HepG2 (cell line): ENCODE data around the gene MAPK4. TPM values are rescaled to one million over a fixed set of nuclear protein-coding genes. Genes with fewer than 3 reads are reported as not detected.
"Not testable (repeated sequence)": the region's sequence is repeated elsewhere in the genome, so short reads cannot be mapped to it uniquely, and the experiment has no call there.

ENCODE experiments used
- ATAC-seq: fragments of 200-7000 bp; cut with Tn5 transposase; 3 replicates; pipeline ENCODE4 v1.9.1; 2020; ENCODE audit warnings: mild to moderate bottlenecking, moderate library complexity
- BruUV-seq: library from RNA; stranded (reverse); fragments of 400-500 nt; replicated peaks from 2 replicates; lab custom pipeline; 2021; lab: Mats Ljungman, UMichigan
- CTCF ChIA-PET: fragments of 300-600 bp; formaldehyde crosslinking; extraction: SDS; loops from one replicate; lab custom pipeline; 2021; ENCODE audit warnings: low total read pairs, inconsistent platforms, low intra/inter-chr PET ratio; lab: Yijun Ruan, JAX
- POLR2A ChIA-PET: fragments of 350-600 bp; sonication (Branson Sonifier 250); formaldehyde crosslinking; loops from one replicate; lab custom pipeline; 2020; ENCODE audit warnings: antibody characterized with exemption, inconsistent platforms; lab: Yijun Ruan, JAX
- DNase-seq: peaks from one replicate; pipeline ENCODE4 v3.0.0-alpha.2; 2015; ENCODE audit warnings: low spot score
- FAIRE-seq: peaks from 3 replicates; lab custom pipeline; 2011; peaks lifted over from hg19 to GRCh38; lab: Jason Lieb, UNC
- H2AFZ ChIP-seq: one replicate; pipeline ENCODE4 v1.6.1; 2011; ENCODE audit warnings: low read length, inconsistent platforms
- H3K27ac ChIP-seq: fragments of 300-600 bp; 3 replicates; pipeline ENCODE4 v1.8.0; 2011; ENCODE audit warnings: mixed run types, mild to moderate bottlenecking, mixed read lengths, low read length, inconsistent platforms; ENCODE audit not compliant: insufficient read depth; ENCODE audit errors: extremely low read length
- H3K27me3 ChIP-seq, 2 experiments: fragments of 200-600 bp in 1 of 2; 2 replicates in 1 of 2; 3 replicates in 1 of 2; pipeline versions ENCODE4 v1.6.0 to v1.8.0; 2011; ENCODE audit warnings: low read length in 2 of 2, mild to moderate bottlenecking in 2 of 2, moderate library complexity in 2 of 2, inconsistent platforms in 1 of 2; ENCODE audit not compliant: insufficient read depth in 2 of 2, control insufficient read depth in 1 of 2
- H3K36me3 ChIP-seq, 2 experiments: fragments of 200-600 bp in 1 of 2; replicated peaks in 1 of 2; 2 replicates in 1 of 2; 3 replicates in 1 of 2; pipeline versions ENCODE4 v1.5.1 to v1.8.0; 2011; ENCODE audit warnings: low read length in 2 of 2, inconsistent platforms in 1 of 2; ENCODE audit not compliant: insufficient read depth in 2 of 2, control insufficient read depth in 1 of 2
- H3K4me1 ChIP-seq: 2 replicates; pipeline ENCODE4 v1.5.1; 2012; ENCODE audit warnings: low read length, inconsistent platforms; ENCODE audit not compliant: insufficient read depth
- H3K4me2 ChIP-seq: 2 replicates; pipeline ENCODE4 v1.6.0; 2011; ENCODE audit warnings: low read depth, low read length, inconsistent platforms
- H3K4me3 ChIP-seq, 3 experiments: fragments of 200-600 bp in 1 of 3; sonication (generic), shearing (Covaris generic) in 1 of 3; replicated peaks in 1 of 3; 2 replicates each; pipeline ENCODE4 v1.5.1; 2011 to 2016; ENCODE audit warnings: low read length in 3 of 3, inconsistent platforms in 2 of 3, low read depth in 2 of 3, mild to moderate bottlenecking in 2 of 3, control low read depth in 1 of 3, mixed read lengths in 1 of 3; ENCODE audit not compliant: insufficient read depth in 1 of 3
- H3K79me2 ChIP-seq: one replicate; pipeline ENCODE4 v1.6.1; 2011; ENCODE audit warnings: low read length, inconsistent platforms; ENCODE audit not compliant: insufficient read depth
- H3K9ac ChIP-seq: 2 replicates; pipeline ENCODE4 v1.6.0; 2011; ENCODE audit warnings: mild to moderate bottlenecking, low read depth, low read length, inconsistent platforms; ENCODE audit not compliant: insufficient read depth
- H3K9me3 ChIP-seq: 2 replicates; pipeline ENCODE4 v1.5.1; 2012; ENCODE audit warnings: mild to moderate bottlenecking, low read length
- H4K20me1 ChIP-seq: 2 replicates; pipeline ENCODE4 v1.6.0; 2011; ENCODE audit warnings: inconsistent platforms, mild to moderate bottlenecking, low read length, moderate library complexity; ENCODE audit not compliant: insufficient read depth
- HDAC2 ChIP-seq: sonication (generic); formaldehyde crosslinking; IDR thresholded peaks from 2 replicates; pipeline ENCODE4 v1.4.0; 2020; ENCODE audit warnings: missing genetic modification reagents
- KLF11 ChIP-seq: IDR thresholded peaks from 2 replicates; pipeline ENCODE4 v1.6.1; 2016; ENCODE audit warnings: missing compliant biosample characterization
- POGZ ChIP-seq: sonication (generic); formaldehyde crosslinking; IDR thresholded peaks from 2 replicates; pipeline ENCODE4 v1.4.0; 2020; ENCODE audit warnings: mild to moderate bottlenecking, missing genetic modification reagents
- UBTF ChIP-seq: sonication (generic); formaldehyde crosslinking; IDR thresholded peaks from 2 replicates; pipeline ENCODE4 v1.4.0; 2020; ENCODE audit warnings: mild to moderate bottlenecking, missing genetic modification reagents
- ZNF142 ChIP-seq: sonication (generic); formaldehyde crosslinking; IDR thresholded peaks from 2 replicates; pipeline ENCODE4 v1.4.0; 2020; ENCODE audit warnings: missing genetic modification reagents
- ZNF230 ChIP-seq: sonication (generic); formaldehyde crosslinking; IDR thresholded peaks from 2 replicates; pipeline ENCODE4 v1.4.0; 2020; ENCODE audit warnings: mild to moderate bottlenecking, missing genetic modification reagents
- ZNF235 ChIP-seq: sonication (generic); formaldehyde crosslinking; IDR thresholded peaks from 2 replicates; pipeline ENCODE4 v1.8.1; 2023; ENCODE audit warnings: mild to moderate bottlenecking, missing genetic modification reagents, borderline replicate concordance
- ZNF546 ChIP-seq: sonication (generic); formaldehyde crosslinking; conservative IDR thresholded peaks from 2 replicates; pipeline ENCODE4 v1.8.1; 2023; ENCODE audit warnings: mild to moderate bottlenecking, missing genetic modification reagents
- ZSCAN25 ChIP-seq: sonication (generic); formaldehyde crosslinking; IDR thresholded peaks from 2 replicates; pipeline ENCODE4 v1.8.0; 2022; ENCODE audit warnings: mild to moderate bottlenecking, missing genetic modification reagents
- ZSCAN29 ChIP-seq: sonication (generic); formaldehyde crosslinking; conservative IDR thresholded peaks from 2 replicates; pipeline ENCODE4 v1.4.0; 2020; ENCODE audit warnings: mild to moderate bottlenecking, missing genetic modification reagents
- WGBS: methylation state at CpG from one replicate; pipeline ENCODE4 v1.1.6; 2017; ENCODE audit warnings: low lambda C conversion rate; 5-methylcytosine and 5-hydroxymethylcytosine counted together
- in situ Hi-C: cut with HindIII; loops from 2 replicates; pipeline ENCODE4 v1.10.0; 2017; ENCODE audit warnings: low pct_unique_long_range_greater_than_20kb; ENCODE audit not compliant: extremely low pct_ligation_motif_present
- intact Hi-C: fragments of 100-400 bp; cut with micrococcal nuclease; formaldehyde crosslinking; loops from one replicate; pipeline ENCODE4 v1.10.0; 2022; ENCODE audit not compliant: unreplicated experiment
- polyA plus RNA-seq, 8 experiments: library from polyadenylated mRNA; depleted of rRNA in 3 of 8; stranded (reverse) in 7 of 8; unstranded in 1 of 8; fragments of >200 nt; fragmentation: Illumina TruSeq in 4 of 8; extraction: Trizol in 4 of 8; gene quantifications; 2 replicates each; pipeline versions ENCODE4 v1.2.1 to v1.2.3, GENCODE V29; 2011 to 2016; ENCODE audit warnings: low read depth in 4 of 8, missing spikeins in 1 of 8, mixed read lengths in 1 of 8; ENCODE audit not compliant: insufficient read depth in 1 of 8
- total RNA-seq, 5 experiments: library from RNA; depleted of rRNA; stranded (reverse); fragments of >200 nt; fragmentation: Illumina TruSeq; extraction: Trizol; gene quantifications; 2 replicates each; pipeline ENCODE4 v1.2.3, GENCODE V29; 2016; ENCODE audit warnings: low read depth in 1 of 5
- TF ChIP-seq, protein P1 (sequence below): sonication (generic); formaldehyde crosslinking; IDR thresholded peaks from 2 replicates; pipeline ENCODE4 v1.4.0; 2020; ENCODE audit warnings: mild to moderate bottlenecking, missing genetic modification reagents

Gene MAPK4
- total and polyA plus RNA-seq, 2 of the 13 experiments (the other 11 are each of a cell fraction or from before 2014, with no cell fraction given): not detected

DNA sequence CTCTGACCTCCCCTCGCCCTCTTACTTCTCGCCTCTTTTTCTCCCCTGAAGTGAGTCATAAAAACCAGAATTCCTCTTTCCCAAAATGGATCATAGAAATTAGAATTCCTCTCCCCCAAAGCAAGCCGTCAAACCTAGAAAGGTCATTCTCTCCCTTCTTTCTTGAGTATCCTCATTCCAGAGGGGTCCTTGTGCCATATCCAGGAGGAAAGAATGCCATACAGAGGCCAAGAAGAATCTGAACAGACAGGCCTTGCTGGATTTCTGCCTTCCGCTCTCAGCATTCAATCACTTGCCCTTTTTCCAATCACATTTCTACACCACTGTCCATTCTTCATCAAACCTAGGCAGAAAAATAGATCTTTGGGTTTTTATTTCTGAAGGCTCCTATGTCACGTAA is 31.1 kb upstream of the MAPK4 start:
- no peak overlapping the region for H3K4me3 ChIP-seq
- no peaks in the 10 kb centered on the region for H3K27me3 ChIP-seq
- CTCF ChIA-PET: no interaction called here
- no peaks in the 10 kb centered on the region for H3K4me1 ChIP-seq
- ATAC-seq (no peak), FAIRE-seq (no peak), DNase-seq (no peak)
- H3K9me3 ChIP-seq: peaks cover 13% of the 10 kb centered on the region
- H3K79me2 ChIP-seq: no peaks in the 10 kb centered on the region
- no peaks in the 10 kb centered on the region for H4K20me1 ChIP-seq
- in situ Hi-C loops (no loop called here), intact Hi-C loops (no loop called here)
- no peak overlapping the region for H3K27ac ChIP-seq
- no peaks in the 10 kb centered on the region for H3K36me3 ChIP-seq
- TF ChIP-seq HDAC2 (CRISPR knock-in tag): no peak
- TF ChIP-seq ZNF235 (CRISPR knock-in tag): no peak
- TF ChIP-seq ZSCAN29: no peak
- TF ChIP-seq ZNF230 (CRISPR knock-in tag): no peak
- TF ChIP-seq KLF11 (CRISPR knock-in tag): no peak
- TF ChIP-seq ZNF546: no peak
- no peak for TF ChIP-seq UBTF (CRISPR knock-in tag)
- no peak for TF ChIP-seq ZNF142 (CRISPR knock-in tag)
- TF ChIP-seq POGZ (CRISPR knock-in tag): no peak
- no peak for TF ChIP-seq ZSCAN25
- TF ChIP-seq, protein P1, sequence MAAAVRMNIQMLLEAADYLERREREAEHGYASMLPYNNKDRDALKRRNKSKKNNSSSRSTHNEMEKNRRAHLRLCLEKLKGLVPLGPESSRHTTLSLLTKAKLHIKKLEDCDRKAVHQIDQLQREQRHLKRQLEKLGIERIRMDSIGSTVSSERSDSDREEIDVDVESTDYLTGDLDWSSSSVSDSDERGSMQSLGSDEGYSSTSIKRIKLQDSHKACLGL (CRISPR knock-in tag): no peak
- POLR2A ChIA-PET: no interaction called here
- H3K9ac ChIP-seq: no peak overlapping the region
- 69% methylated on average over 5 of the region's 5 CpGs for WGBS
- H2AFZ ChIP-seq: no peak overlapping the region
- H3K4me2 ChIP-seq: no peak overlapping the region
- no TSS peak for BruUV-seq

- H3K4me1 ChIP-seq, DNase-seq, H3K27me3 ChIP-seq, H3K36me3 ChIP-seq, H3K9ac ChIP-seq, CTCF ChIA-PET, intact Hi-C loops, H3K27ac ChIP-seq, H3K79me2 ChIP-seq, in situ Hi-C loops, H3K4me3 ChIP-seq, FAIRE-seq, POLR2A ChIA-PET, H4K20me1 ChIP-seq, ATAC-seq, H2AFZ ChIP-seq, BruUV-seq, H3K4me2 ChIP-seq: not testable (repeated sequence)
- WGBS: 0% methylated on average over 2 of the region's 2 CpGs
- peaks cover 16% of the 10 kb centered on the region for H3K9me3 ChIP-seq
Measured at GRCh38 chr18:50533822-50534221, 26.1 kb upstream of the MAPK4 start.
